Measurements from ENCODE around the gene TEX48. TPM values are rescaled to one million over a fixed set of nuclear protein-coding genes. Genes with fewer than 3 reads are reported as not detected.

TEX48 gene
- total and polyA plus RNA-seq, 2 experiments from 2014 or later, result not detected

GRCh38 chr9:114653556-114654159 lies 28.3 kb downstream of the TEX48 start:
- Mint-ChIP-seq H3K4me1 (peaks cover 12% of the 10 kb centered on the region), H3K36me3 (ENCODE audit: low read depth) (no peaks in the 10 kb centered on the region), H3K27ac (no peak overlapping the region), H3K4me3 (no peak overlapping the region), H3K9me3 (no peaks in the 10 kb centered on the region), H3K27me3 (ENCODE audit: insufficient read depth, low read depth, poor library complexity) (peaks cover 2% of the 10 kb centered on the region)
- DNase-seq (ENCODE audit: low spot score), result peak; percentile 90
- no peaks in the 10 kb centered on the region for H3K79me2 ChIP-seq (replicated peaks; ENCODE audit: insufficient read depth)
- ATAC-seq, result peak; percentile 96
- H3K9me2 ChIP-seq (ENCODE audit: insufficient read depth), result no peaks in the 10 kb centered on the region
- no peaks in the 10 kb centered on the region for H3F3A ChIP-seq (replicated peaks; ENCODE audit: low read depth)
- peaks cover 4% of the 10 kb centered on the region; the same call in 1 of the 2 replicates for H3K4me1 ChIP-seq (ENCODE audit: insufficient read depth)
- H3K36me3 ChIP-seq (ENCODE audit: insufficient read depth), result no peaks in the 10 kb centered on the region
- no peak overlapping the region for H3K4me2 ChIP-seq
- no peak for TF ChIP-seq CREB1 (CRISPR knock-in tag; IDR thresholded peaks at IDR 0.05; ENCODE audit: low read depth)
- no peak for TF ChIP-seq REST (IDR thresholded peaks at IDR 0.05; ENCODE audit: unreplicated experiment)
- TF ChIP-seq, protein P1, sequence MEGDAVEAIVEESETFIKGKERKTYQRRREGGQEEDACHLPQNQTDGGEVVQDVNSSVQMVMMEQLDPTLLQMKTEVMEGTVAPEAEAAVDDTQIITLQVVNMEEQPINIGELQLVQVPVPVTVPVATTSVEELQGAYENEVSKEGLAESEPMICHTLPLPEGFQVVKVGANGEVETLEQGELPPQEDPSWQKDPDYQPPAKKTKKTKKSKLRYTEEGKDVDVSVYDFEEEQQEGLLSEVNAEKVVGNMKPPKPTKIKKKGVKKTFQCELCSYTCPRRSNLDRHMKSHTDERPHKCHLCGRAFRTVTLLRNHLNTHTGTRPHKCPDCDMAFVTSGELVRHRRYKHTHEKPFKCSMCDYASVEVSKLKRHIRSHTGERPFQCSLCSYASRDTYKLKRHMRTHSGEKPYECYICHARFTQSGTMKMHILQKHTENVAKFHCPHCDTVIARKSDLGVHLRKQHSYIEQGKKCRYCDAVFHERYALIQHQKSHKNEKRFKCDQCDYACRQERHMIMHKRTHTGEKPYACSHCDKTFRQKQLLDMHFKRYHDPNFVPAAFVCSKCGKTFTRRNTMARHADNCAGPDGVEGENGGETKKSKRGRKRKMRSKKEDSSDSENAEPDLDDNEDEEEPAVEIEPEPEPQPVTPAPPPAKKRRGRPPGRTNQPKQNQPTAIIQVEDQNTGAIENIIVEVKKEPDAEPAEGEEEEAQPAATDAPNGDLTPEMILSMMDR (conservative IDR thresholded peaks at IDR 0.05; ENCODE audit: low read depth in 2 of 2), result peak; percentile 90 to 96
- no peak overlapping the region for H3K27ac ChIP-seq (ENCODE audit: low read depth)
- H2AFZ ChIP-seq, result no peak overlapping the region
- H4K20me1 ChIP-seq (replicated peaks; ENCODE audit: insufficient read depth), result no peaks in the 10 kb centered on the region; the same call in 1 of the 2 replicates
- no peaks in the 10 kb centered on the region for H3K27me3 ChIP-seq (ENCODE audit: insufficient read depth)
- no peak overlapping the region for H3K4me3 ChIP-seq

DNA sequence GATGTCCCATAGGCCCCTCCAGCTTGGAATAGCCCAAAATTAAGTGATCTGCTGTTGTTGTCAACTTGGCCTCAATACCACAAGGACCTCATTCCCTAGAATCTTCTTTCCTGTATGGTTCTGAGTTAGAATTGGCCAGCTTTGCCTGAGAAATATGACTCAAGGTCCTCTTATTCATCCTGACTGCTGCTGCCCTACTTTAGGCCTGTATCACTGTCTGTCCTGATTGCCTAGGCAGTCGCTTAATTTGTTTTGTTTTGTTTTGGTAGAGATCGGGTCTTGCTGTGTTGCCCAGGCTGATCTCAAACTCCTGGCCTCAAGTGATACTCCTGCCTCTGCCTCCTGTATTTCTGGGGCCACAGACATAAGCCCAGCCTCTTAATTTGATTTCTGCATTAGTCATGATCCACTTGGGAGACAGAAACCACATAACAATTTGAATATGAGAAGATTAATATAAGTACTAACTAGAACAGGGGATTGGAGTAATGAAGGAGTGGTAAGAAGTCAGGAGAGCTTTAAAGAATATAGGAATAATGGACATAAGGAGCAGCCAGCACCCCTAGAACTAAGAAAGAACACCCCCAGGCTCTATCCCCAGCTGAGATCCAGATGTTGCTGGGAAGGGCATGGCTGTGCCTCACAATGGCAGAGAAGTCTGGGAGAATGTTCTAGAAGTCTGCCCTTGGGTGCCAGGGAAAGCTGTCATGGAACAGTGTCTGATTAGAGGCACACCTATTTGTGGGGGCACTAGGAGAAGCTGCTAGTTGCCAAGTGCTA lies 29.0 kb downstream of the TEX48 start:
- TF ChIP-seq JUNB (IDR thresholded peaks at IDR 0.05; ENCODE audit: unreplicated experiment), result no peak
- Histone ChIP-seq H2AFZ (no peak overlapping the region), H3K4me3 (no peak overlapping the region), H3K27ac (ENCODE audit: low read depth) (no peak overlapping the region), H3K4me2 (no peak overlapping the region), H3F3A (replicated peaks; ENCODE audit: low read depth) (no peaks in the 10 kb centered on the region), H3K9me2 (ENCODE audit: insufficient read depth) (no peaks in the 10 kb centered on the region), H3K27me3 (ENCODE audit: insufficient read depth) (no peaks in the 10 kb centered on the region), H3K36me3 (ENCODE audit: insufficient read depth) (no peaks in the 10 kb centered on the region), H4K20me1 (replicated peaks; ENCODE audit: insufficient read depth) (no peaks in the 10 kb centered on the region; the same call in 1 of the 2 replicates), H3K79me2 (replicated peaks; ENCODE audit: insufficient read depth) (no peaks in the 10 kb centered on the region), H3K4me1 (ENCODE audit: insufficient read depth) (peaks cover 4% of the 10 kb centered on the region; the same call in 1 of the 2 replicates)
- no peak overlapping the region for H3K4me3 Mint-ChIP-seq
- peaks cover 2% of the 10 kb centered on the region for H3K27me3 Mint-ChIP-seq (ENCODE audit: insufficient read depth, low read depth, poor library complexity)
- peaks cover 3% of the 10 kb centered on the region; the same call in 1 of the 3 replicates for H3K36me3 Mint-ChIP-seq (ENCODE audit: low read depth)
- H3K27ac Mint-ChIP-seq, result no peak overlapping the region
- peak; percentile 30; the same call in 2 of the 3 replicates for ATAC-seq
- peaks cover 12% of the 10 kb centered on the region for H3K4me1 Mint-ChIP-seq
- H3K9me3 Mint-ChIP-seq, result no peaks in the 10 kb centered on the region
- DNase-seq (ENCODE audit: low spot score), result no peak
